Rectal smooth muscle tissue (tissue), 1 donor: Measurements from ENCODE around the gene NFATC4.

ENCODE experiments used
- H3K27ac ChIP-seq: one replicate; pipeline ENCODE4 v1.7.0; 2013; ENCODE audit warnings: low read depth, low read length, inconsistent platforms
- H3K27me3 ChIP-seq: one replicate; pipeline ENCODE4 v1.7.0; 2013; ENCODE audit warnings: low read length; ENCODE audit not compliant: control insufficient read depth, insufficient read depth
- H3K36me3 ChIP-seq: one replicate; pipeline ENCODE4 v1.7.0; 2013; ENCODE audit warnings: low read length; ENCODE audit not compliant: control insufficient read depth, insufficient read depth
- H3K4me1 ChIP-seq: one replicate; pipeline ENCODE4 v1.7.0; 2013; ENCODE audit warnings: low read length; ENCODE audit not compliant: control insufficient read depth, insufficient read depth
- H3K4me3 ChIP-seq: one replicate; pipeline ENCODE4 v1.7.0; 2013; ENCODE audit warnings: low read length
- H3K9ac ChIP-seq: one replicate; pipeline ENCODE4 v1.7.0; 2013; ENCODE audit warnings: low read length

The NFATC4 gene

GRCh38 chr14:24372701-24373416 lies 4.9 kb downstream of the NFATC4 start:
- no peaks in the 10 kb centered on the region for H3K4me1 ChIP-seq
- H3K9ac ChIP-seq, result no peak overlapping the region
- no peak overlapping the region for H3K4me3 ChIP-seq
- H3K36me3 ChIP-seq, result no peaks in the 10 kb centered on the region
- H3K27me3 ChIP-seq, result no peaks in the 10 kb centered on the region
- H3K27ac ChIP-seq, result no peak overlapping the region

- Histone ChIP-seq H3K4me1 (no peaks in the 10 kb centered on the region), H3K36me3 (no peaks in the 10 kb centered on the region), H3K27ac (no peak overlapping the region)
These were observed 8.6 kb downstream of the NFATC4 start for GRCh38 chr14:24376448-24377070.

GRCh38 chr14:24377126-24377525 lies 9.1 kb downstream of the NFATC4 start:
- no peaks in the 10 kb centered on the region for H3K36me3 ChIP-seq
- no peak overlapping the region for H3K4me3 ChIP-seq
- H3K27me3 ChIP-seq, result no peaks in the 10 kb centered on the region
- H3K9ac ChIP-seq, result no peak overlapping the region
- no peaks in the 10 kb centered on the region for H3K4me1 ChIP-seq
- H3K27ac ChIP-seq, result no peak overlapping the region

More at GRCh38 chr14:24376448-24377070, 8.6 kb downstream of the NFATC4 start:
- Histone ChIP-seq H3K9ac (no peak overlapping the region), H3K27me3 (no peaks in the 10 kb centered on the region), H3K4me3 (no peak overlapping the region)

- Histone ChIP-seq H3K27me3 (no peaks in the 10 kb centered on the region), H3K4me1 (no peaks in the 10 kb centered on the region)
These were observed 9.7 kb downstream of the NFATC4 start for GRCh38 chr14:24377657-24378056.

GRCh38 chr14:24378327-24378726 lies 10.3 kb downstream of the NFATC4 start:
- Histone ChIP-seq H3K4me1 (no peaks in the 10 kb centered on the region), H3K27me3 (no peaks in the 10 kb centered on the region), H3K4me3 (no peak overlapping the region), H3K9ac (no peak overlapping the region), H3K27ac (no peak overlapping the region), H3K36me3 (no peaks in the 10 kb centered on the region)

More at GRCh38 chr14:24377657-24378056, 9.7 kb downstream of the NFATC4 start:
- Histone ChIP-seq H3K36me3 (no peaks in the 10 kb centered on the region), H3K27ac (no peak overlapping the region), H3K4me3 (no peak overlapping the region), H3K9ac (no peak overlapping the region)

- Histone ChIP-seq H3K9ac (no peak overlapping the region), H3K4me3 (no peak overlapping the region), H3K27ac (no peak overlapping the region), H3K27me3 (no peaks in the 10 kb centered on the region), H3K4me1 (no peaks in the 10 kb centered on the region), H3K36me3 (no peaks in the 10 kb centered on the region)
These were observed 11.3 kb downstream of the NFATC4 start for GRCh38 chr14:24378981-24379906.

GRCh38 chr14:24379907-24380730 lies 12.1 kb downstream of the NFATC4 start:
- Histone ChIP-seq H3K27me3 (no peaks in the 10 kb centered on the region), H3K36me3 (no peaks in the 10 kb centered on the region), H3K4me1 (no peaks in the 10 kb centered on the region), H3K4me3 (no peak overlapping the region), H3K27ac (no peak overlapping the region), H3K9ac (no peak overlapping the region)

GRCh38 chr14:24381363-24382063 lies 13.5 kb downstream of the NFATC4 start:
- Histone ChIP-seq H3K36me3 (no peaks in the 10 kb centered on the region), H3K27me3 (no peaks in the 10 kb centered on the region), H3K27ac (no peak overlapping the region), H3K4me3 (no peak overlapping the region), H3K4me1 (no peaks in the 10 kb centered on the region), H3K9ac (no peak overlapping the region)

- Histone ChIP-seq H3K27me3 (no peaks in the 10 kb centered on the region), H3K27ac (no peak overlapping the region), H3K4me1 (no peaks in the 10 kb centered on the region), H3K4me3 (no peak overlapping the region), H3K36me3 (no peaks in the 10 kb centered on the region), H3K9ac (no peak overlapping the region)
These were observed 14.0 kb downstream of the NFATC4 start for GRCh38 chr14:24382064-24382371.

GRCh38 chr14:24384169-24384568 lies 16.2 kb downstream of the NFATC4 start:
- no peaks in the 10 kb centered on the region for H3K36me3 ChIP-seq
- no peaks in the 10 kb centered on the region for H3K4me1 ChIP-seq
- no peak overlapping the region for H3K4me3 ChIP-seq
- no peaks in the 10 kb centered on the region for H3K27me3 ChIP-seq
- no peak overlapping the region for H3K9ac ChIP-seq
- H3K27ac ChIP-seq, result no peak overlapping the region

- no peaks in the 10 kb centered on the region for H3K27me3 ChIP-seq
- no peaks in the 10 kb centered on the region for H3K4me1 ChIP-seq
- no peak overlapping the region for H3K27ac ChIP-seq
- H3K9ac ChIP-seq, result no peak overlapping the region
- no peak overlapping the region for H3K4me3 ChIP-seq
- no peaks in the 10 kb centered on the region for H3K36me3 ChIP-seq
These were observed 17.5 kb downstream of the NFATC4 start for GRCh38 chr14:24385524-24385923.
